NCI-H2196 treated with DMSO at 0.1 percent for 48 hours (cell line): Measurements from ENCODE around the gene ANXA1.

Experiments used
- DNase-seq: peaks from one replicate; lab custom pipeline; 2025; ENCODE audit not compliant: unreplicated experiment; lab: John Stamatoyannopoulos, UW

The ANXA1 gene

GRCh38 chr9:73137914-73138313 lies 13.8 kb upstream of the ANXA1 start:
- no peak for DNase-seq

- no peak for DNase-seq
These were observed 13.1 kb upstream of the ANXA1 start for GRCh38 chr9:73138516-73138915.

DNA sequence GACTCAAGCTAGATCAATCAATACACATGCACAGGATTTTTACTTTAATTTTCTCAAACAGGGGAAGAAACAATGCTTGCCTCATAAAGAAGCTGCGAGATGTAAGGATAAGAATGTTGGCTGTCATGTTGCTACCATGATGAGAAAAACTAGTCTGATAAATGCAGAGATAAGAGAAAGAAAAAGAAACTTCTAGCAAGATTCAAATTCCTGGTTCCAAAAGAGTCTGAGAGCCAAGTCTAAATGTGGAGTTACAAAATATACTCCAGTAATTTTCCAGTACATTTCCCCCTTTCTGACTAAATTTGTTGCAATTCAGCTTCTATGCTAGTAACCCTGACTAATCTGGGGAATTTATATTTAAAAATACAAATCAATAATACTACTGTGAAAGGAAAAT lies 10.4 kb upstream of the ANXA1 start:
- DNase-seq = no peak

GRCh38 chr9:73143711-73144328 lies 7.8 kb upstream of the ANXA1 start:
- no peak for DNase-seq

GRCh38 chr9:73146111-73146815 lies 5.4 kb upstream of the ANXA1 start:
- no peak for DNase-seq

GRCh38 chr9:73148447-73148937 lies 3.2 kb upstream of the ANXA1 start:
- DNase-seq = no peak

DNA sequence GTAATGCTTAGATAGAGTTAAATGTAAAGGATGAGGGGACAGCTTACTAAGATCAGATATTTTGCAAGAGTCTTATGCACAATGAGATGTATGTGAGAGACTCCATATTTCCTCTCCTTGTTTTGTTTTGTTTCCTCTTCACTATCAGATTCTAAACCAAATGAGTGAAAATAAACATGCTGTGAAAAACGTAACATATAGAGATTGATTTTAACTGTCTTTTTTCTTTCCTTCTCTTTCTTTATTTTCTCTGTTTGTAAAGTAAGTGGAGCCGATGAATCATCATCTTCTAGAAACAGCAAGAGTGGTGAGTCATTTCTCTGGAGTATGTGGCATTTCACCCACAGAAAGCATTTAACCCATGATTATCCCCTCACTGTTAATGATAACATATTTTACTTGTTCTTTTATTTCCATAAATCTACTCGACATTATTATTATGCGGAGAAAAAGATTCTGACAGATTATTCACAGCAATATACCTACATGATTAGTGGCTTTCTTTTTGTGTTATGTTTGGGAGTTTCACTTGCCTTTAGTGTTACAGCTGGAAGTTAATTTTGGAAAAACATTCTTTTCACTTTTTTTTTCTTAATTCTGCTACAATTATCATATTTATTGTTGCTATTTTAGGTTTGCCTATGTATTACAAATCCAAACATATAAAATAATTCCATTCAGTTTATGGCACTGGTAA lies 2.1 kb upstream of the ANXA1 start:
- peak; percentile 24 for DNase-seq

DNA sequence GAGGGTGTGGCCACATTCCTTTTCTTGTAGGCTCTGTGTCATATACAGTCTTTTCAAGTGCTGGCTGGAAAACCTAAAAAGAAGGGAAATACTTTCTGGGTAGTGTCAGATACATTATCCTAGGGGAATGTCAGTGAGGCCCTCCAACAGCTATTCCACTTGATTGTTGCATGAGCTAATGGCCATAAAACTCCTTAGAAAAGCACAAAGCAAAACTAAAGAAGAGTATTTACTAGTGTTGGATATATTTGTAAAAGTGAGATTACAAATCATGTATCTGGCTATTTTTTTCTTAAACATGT lies 829 bp downstream of the ANXA1 start:
- DNase-seq = no peak

GRCh38 chr9:73152953-73153352 lies 1.3 kb downstream of the ANXA1 start:
- DNase-seq = no peak

DNA sequence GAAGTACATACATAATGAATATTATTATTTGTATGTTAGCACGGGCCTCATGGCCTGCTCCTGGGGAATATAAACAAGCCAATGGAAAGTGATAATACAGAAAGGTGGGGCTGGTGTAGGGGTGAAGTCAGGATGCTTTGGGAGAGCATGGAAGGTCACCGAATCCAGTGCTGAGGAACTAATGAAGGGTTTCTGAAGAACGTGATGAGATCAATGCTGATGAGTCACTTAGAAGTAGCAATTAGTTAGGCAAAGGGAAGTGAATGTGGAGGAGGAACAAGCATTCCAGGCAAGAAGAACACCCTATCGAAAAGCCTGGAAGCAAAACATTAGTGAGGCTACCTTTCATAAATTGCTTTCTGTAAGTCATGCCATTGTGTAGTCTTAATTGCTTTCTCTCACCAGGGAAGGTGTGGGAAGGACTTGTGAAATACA lies 2.1 kb downstream of the ANXA1 start:
- no peak for DNase-seq

DNA sequence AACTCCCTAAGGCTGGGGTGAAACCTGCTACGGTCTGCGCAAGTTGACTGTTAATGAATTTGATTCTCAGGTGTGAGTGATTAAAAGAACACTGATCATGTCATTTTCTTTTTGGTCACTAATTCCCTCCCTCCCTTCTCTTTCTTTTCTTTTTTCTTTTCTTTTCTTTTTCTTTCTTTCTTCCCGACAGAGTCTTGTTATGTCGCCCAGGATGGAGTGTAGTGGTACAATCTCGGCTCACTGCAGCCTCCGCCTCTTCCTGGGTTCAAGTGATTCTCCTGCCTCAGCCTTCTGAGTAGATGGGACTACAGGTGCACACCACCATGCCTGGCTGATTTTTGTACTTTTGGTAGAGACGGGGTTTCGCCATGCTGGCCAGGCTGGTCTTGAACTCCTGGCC lies 2.6 kb downstream of the ANXA1 start:
- DNase-seq = no peak

DNA sequence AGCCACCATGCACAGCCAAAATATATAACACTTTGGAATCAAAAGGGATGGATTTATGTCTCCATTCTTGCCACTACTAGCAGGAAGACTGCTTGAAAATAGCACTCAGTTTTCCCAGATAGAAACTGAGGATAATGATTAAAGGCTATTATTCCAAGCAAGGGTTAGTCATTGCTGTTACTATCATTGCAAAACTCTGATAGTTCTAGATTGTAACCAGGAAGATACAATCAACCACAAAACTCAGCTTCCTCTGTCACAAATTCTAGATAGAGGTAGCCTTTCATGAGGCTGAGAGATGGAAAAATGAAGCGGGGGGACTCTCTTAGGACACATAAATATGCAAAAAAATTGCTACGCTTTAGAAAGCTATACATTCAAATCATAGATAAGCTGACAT lies 3.1 kb downstream of the ANXA1 start:
- DNase-seq = no peak

DNA sequence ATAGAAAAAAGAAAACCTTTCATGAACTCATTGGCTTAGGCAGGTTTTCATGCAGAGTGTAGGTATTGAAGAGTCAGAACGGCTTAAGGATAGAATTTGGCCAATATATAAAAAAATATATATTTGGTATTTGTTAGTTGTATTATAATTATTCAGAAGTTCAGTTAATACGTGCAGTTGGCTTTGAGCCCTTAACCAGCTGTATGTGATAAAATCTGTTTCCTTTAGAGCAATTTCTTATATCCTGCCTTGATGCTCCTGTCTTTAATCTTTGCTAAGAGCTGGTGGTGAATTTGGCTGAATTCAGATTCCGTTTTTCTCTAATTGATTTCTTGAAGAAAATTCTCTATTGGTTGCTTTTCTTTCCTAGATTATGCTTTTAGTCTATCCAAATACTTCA lies 3.7 kb downstream of the ANXA1 start:
- no peak for DNase-seq

DNA sequence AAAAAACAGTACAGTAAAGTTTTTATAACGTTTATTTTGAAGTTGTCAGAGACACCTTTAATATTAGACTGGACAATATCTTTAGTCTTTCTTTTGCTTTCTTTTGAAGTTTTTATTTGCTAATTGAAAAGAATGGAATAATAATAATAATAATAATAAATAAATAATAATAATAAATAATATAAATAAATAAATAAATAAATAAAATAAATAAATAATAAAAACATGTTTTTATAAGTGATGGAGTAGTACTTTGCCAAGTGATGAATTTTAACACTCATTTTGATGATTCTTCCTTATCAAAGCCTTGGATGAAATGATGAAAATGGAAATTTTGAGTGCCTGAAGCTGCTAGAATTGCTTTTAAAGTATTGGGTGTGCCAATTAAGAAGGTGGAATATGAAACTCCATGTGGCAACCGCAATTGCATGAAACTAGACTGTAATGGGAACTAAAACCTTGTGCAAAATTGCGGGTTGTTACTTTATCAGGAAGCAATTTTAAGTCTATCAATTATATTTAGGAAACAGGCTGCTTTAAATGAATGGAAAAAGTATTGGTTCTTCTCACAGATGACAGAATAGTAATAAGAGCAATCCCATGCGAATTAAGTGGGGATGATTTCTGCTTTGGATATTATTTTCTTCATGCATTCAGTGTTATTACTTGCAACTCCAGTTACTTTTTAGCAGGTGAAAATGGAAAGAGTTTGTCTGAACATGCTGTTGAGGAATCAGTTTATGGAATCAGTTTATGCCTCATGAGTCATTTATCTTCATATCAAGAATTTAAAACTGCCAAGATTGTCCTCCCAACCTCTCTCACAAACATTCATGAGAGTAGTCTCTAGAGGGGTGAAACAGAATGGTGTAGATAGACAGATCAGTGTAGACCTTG lies 4.6 kb downstream of the ANXA1 start:
- DNase-seq = no peak

DNA sequence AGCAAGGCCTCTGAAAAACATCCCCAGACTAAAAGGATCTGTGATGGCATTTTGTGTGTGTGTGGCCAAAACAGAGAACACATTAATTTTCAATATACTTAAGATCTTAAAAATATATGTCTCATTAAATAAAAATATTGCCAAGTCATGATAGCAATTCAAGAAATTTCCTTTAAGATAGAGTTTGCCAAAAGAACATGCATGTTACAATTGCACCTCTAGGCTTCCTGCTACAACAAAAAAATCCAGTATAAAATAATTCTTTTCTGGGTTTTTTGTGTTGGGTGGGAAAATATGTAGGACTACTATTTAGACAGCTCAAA lies 5.2 kb downstream of the ANXA1 start:
- DNase-seq = no peak

DNA sequence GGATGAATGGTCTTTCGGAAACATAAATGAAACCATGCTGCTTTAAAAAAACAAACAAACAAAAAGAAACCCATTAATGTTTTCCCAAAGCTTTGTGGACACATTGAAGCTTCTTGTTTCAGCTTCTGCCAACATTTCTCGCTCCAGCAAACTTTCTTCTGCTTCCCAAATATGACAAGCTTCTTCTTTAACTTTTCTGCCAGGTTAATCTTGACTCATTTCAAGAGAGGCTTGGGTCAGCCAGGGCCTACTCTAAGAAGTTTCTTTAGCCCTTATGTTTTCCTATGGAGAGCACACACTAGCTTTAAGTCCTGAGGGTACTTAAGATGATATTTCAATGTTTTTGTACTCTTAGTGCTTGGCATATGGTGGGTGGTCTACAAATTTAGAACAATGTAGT lies 6.1 kb downstream of the ANXA1 start:
- no peak for DNase-seq

DNA sequence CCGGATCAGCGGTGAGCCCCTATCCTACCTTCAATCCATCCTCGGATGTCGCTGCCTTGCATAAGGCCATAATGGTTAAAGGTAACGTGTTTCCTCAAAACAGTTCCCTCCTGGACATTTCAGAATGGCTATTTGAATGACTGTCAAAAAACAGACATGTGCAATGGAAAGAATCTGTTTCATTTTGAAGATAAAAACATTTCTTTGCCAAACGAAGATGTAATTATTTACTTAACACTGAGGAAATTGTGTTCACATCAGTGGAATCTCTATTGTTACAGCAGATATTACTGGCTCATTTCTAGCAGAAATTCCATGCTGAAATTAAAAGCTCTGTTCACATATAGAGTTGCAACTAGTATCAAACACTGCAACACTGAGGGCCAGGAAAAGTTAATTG lies 7.1 kb downstream of the ANXA1 start:
- DNase-seq = no peak

DNA sequence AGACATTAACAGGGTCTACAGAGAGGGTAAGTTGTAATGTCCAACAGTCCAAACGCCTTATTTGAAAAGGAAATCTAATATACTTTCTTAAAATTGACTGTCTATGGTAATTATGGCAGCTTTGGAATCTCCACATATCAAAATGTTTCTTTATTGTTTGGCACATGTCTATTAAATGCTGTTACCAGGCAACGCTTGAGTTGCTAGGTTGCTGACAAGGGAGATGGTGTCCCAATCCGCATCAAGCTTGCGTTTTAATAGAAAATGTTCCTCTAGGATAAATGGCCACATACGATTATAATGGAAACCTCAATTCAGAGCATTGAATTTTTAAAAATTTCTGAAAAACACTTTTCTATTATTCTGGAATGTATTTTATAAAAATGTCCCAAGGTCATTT lies 9.2 kb downstream of the ANXA1 start:
- no peak for DNase-seq

DNA sequence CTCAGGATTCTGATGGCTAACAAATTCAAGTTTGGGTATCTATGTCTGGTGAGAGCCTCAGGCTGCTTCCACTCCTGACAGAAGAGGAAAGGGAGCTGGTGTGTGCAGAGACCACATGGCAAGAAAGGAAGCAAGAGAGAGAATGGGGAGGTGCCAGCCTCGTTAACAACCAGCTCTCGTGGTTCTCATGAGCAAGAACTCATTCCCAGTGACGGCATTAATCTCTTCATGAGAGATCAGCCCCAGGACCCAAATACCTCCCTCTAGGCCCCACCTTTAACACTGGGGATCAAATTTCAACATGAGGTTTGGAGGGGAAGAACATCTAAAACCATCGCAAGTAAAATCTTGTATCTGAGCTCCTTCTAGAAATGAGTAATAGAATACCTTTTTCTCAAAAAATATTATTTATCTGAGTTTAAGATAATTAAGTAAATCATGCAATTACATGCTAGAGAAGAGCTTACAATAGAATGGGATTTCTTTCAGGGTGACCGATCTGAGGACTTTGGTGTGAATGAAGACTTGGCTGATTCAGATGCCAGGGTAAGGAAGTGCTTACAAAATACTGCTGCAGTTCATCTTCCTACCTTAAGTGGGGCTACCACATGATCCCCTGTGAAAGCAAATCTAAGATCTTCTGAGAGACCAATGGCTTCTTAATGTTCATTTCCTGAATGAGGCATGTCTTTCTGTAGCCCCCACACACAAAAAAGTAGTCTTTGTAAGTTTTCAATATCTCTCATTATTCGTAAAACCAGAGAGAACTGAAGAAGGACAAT lies 11.5 kb downstream of the ANXA1 start:
- no peak for DNase-seq

DNA sequence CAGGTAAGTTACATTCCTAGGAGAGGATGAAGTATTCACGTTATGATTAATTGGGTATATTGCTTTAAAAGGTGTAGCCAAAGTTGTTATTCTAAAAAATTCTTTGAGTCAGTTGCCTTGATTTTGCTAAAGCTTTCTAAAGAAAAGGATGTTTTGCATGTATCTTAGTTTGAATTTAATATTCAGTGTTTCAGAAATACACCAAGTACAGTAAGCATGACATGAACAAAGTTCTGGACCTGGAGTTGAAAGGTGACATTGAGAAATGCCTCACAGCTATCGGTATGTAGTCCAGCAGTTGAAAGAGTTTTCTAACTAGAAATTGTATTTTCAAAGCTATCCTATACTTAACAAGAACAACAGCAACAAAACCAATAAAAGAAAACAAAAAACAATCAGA lies 14.2 kb downstream of the ANXA1 start:
- no peak for DNase-seq

- no peak for DNase-seq
These were observed 14.8 kb downstream of the ANXA1 start for GRCh38 chr9:73166468-73166867.
